ENCODE results near the gene C10orf90.

The C10orf90 gene

GRCh38 chr10:126496771-126497545, 173.5 kb downstream of the C10orf90 start:
- peaks cover 3% of the 10 kb centered on the region for H3K27me3 Mint-ChIP-seq (ENCODE audit: low read depth)
- H3K4me1 Mint-ChIP-seq: no peaks in the 10 kb centered on the region

DNA sequence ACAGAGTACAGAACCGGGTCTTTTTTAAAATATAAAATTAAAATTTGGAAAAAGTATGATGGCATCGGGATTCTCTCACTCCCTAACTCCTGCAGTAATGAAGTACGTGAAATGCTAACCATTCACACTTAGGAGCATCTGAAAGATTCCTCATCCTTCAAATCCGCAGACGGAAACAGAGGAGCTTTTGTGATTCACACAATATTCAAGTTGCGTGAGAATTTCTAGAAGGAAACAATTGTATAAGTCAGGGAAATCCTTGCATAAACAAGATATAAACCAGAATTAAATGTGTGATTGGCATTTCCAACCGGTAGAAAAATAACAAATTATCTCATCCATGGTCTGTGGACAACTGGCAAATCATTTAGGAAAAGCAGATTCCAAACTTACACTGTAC, 179.0 kb downstream of the C10orf90 start:
- Mint-ChIP-seq H3K27ac (no peak overlapping the region), H3K9me3 (peaks cover 18% of the 10 kb centered on the region), H3K36me3 (ENCODE audit: low read depth) (no peaks in the 10 kb centered on the region), H3K27me3 (ENCODE audit: low read depth) (no peaks in the 10 kb centered on the region), H3K4me3 (no peak overlapping the region), H3K4me1 (no peaks in the 10 kb centered on the region)
- TF ChIP-seq, protein P1, sequence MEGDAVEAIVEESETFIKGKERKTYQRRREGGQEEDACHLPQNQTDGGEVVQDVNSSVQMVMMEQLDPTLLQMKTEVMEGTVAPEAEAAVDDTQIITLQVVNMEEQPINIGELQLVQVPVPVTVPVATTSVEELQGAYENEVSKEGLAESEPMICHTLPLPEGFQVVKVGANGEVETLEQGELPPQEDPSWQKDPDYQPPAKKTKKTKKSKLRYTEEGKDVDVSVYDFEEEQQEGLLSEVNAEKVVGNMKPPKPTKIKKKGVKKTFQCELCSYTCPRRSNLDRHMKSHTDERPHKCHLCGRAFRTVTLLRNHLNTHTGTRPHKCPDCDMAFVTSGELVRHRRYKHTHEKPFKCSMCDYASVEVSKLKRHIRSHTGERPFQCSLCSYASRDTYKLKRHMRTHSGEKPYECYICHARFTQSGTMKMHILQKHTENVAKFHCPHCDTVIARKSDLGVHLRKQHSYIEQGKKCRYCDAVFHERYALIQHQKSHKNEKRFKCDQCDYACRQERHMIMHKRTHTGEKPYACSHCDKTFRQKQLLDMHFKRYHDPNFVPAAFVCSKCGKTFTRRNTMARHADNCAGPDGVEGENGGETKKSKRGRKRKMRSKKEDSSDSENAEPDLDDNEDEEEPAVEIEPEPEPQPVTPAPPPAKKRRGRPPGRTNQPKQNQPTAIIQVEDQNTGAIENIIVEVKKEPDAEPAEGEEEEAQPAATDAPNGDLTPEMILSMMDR (IDR thresholded peaks at IDR 0.05; ENCODE audit: unreplicated experiment in 3 of 3): no peak

More at GRCh38 chr10:126496771-126497545, 173.5 kb downstream of the C10orf90 start:
- Mint-ChIP-seq H3K4me3 (no peak overlapping the region), H3K36me3 (ENCODE audit: low read depth) (no peaks in the 10 kb centered on the region), H3K27ac (no peak overlapping the region), H3K9me3 (no peaks in the 10 kb centered on the region)
- TF ChIP-seq, protein P1 (IDR thresholded peaks at IDR 0.05; ENCODE audit: unreplicated experiment in 3 of 3): no peak

GRCh38 chr10:126481181-126481580, 189.3 kb downstream of the C10orf90 start:
- Mint-ChIP-seq H3K4me1 (peaks cover 11% of the 10 kb centered on the region), H3K4me3 (no peak overlapping the region), H3K27ac (no peak overlapping the region), H3K27me3 (ENCODE audit: low read depth) (peaks cover 14% of the 10 kb centered on the region), H3K36me3 (ENCODE audit: low read depth) (no peaks in the 10 kb centered on the region), H3K9me3 (no peaks in the 10 kb centered on the region)
- TF ChIP-seq, protein P1 (IDR thresholded peaks at IDR 0.05; ENCODE audit: unreplicated experiment in 3 of 3): no peak

DNA sequence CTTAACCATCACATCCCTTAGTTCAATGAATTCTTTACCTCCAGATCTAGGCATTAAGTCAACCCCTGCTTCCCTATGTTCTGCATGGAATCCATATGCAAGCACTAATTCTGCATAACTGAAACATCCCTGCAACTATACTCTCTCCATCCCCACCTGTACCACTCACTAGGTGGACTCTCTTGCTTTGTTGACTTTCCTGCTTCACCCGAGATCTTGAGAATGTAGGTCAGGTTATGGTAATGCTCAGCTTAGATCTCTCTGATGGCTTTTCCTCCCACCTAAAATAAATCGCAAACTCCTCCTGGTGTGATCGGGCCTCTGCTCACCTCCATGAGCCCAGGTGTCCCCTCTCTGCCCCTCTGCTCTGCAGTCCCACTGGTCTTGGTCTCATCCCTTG, 189.8 kb downstream of the C10orf90 start:
- peaks cover 16% of the 10 kb centered on the region for H3K4me1 Mint-ChIP-seq

GRCh38 chr10:126479280-126479895, 191.1 kb downstream of the C10orf90 start:
- H3K36me3 Mint-ChIP-seq (ENCODE audit: low read depth): no peaks in the 10 kb centered on the region
- H3K9me3 Mint-ChIP-seq: no peaks in the 10 kb centered on the region
- peaks cover 14% of the 10 kb centered on the region for H3K27me3 Mint-ChIP-seq (ENCODE audit: low read depth)
- no peak overlapping the region for H3K27ac Mint-ChIP-seq
- H3K4me3 Mint-ChIP-seq: no peak overlapping the region
- H3K4me1 Mint-ChIP-seq: peaks cover 26% of the 10 kb centered on the region
- TF ChIP-seq, protein P1 (IDR thresholded peaks at IDR 0.05; ENCODE audit: unreplicated experiment in 3 of 3): no peak

More for the DNA sequence above, 189.8 kb downstream of the C10orf90 start:
- Mint-ChIP-seq H3K27me3 (ENCODE audit: low read depth) (peaks cover 14% of the 10 kb centered on the region), H3K9me3 (no peaks in the 10 kb centered on the region), H3K4me3 (no peak overlapping the region), H3K36me3 (ENCODE audit: low read depth) (no peaks in the 10 kb centered on the region), H3K27ac (no peak overlapping the region)
- TF ChIP-seq, protein P1 (IDR thresholded peaks at IDR 0.05; ENCODE audit: unreplicated experiment in 3 of 3): no peak

Data from nephron (organoid).